Uterus (tissue), 2 donors: ENCODE measurements around the gene SULT2A1.

Experiments used
- CTCF ChIP-seq, 4 experiments: fragments of 200-600 bp in 2 of 4; fragments of 450-650 bp in 2 of 4; sonication (generic) in 2 of 4; IDR thresholded peaks; one replicate each; pipeline ENCODE4 v1.5.1; 2016 to 2019; ENCODE audit warnings: antibody characterized with exemption in 4 of 4, mild to moderate bottlenecking in 2 of 4, moderate library complexity in 1 of 4
- POLR2A ChIP-seq, 2 donors: fragments of 450-650 bp; IDR thresholded peaks; one replicate each; pipeline ENCODE4 v1.6.1; 2016; ENCODE audit warnings: antibody characterized with exemption in 2 of 2, mild to moderate bottlenecking in 1 of 2, moderate library complexity in 1 of 2

- no peak for TF ChIP-seq POLR2A (IDR thresholded peaks at IDR 0.05)
- no peak for TF ChIP-seq CTCF (IDR thresholded peaks at IDR 0.05)
Observed at GRCh38 chr19:47899335-47899734, 13.2 kb upstream of the SULT2A1 start.
